ENCODE results near the gene TMEM131. TPM values are rescaled to one million over a fixed set of nuclear protein-coding genes. Genes with fewer than 3 reads are reported as not detected.

The TMEM131 gene
- total RNA-seq, 1 experiment from 2014 or later: 29.6 TPM

DNA sequence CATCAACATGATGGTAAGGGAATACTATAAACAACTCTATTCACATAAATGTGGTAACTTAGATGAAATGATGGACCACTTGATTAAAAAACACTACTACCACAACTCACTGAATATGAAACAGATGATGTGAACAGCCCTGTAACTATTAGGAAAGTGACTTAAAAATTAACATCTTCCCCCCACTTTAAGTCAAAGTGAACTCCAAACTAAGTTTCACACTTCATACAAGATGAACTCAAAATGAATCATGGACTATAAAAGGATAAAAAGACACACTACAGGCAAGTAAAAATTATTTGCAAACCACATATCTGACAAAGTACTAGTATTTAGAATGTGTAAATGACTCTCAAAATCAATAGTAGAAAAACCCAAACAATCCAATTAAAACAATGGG lies 210.8 kb downstream of the TMEM131 start:
- H3K4me1 ChIP-seq (replicated peaks; ENCODE audit: insufficient read depth): no peaks in the 10 kb centered on the region
- H4K20me1 ChIP-seq (ENCODE audit: insufficient read depth): no peaks in the 10 kb centered on the region
- H2AFZ ChIP-seq: no peak overlapping the region
- H3K27ac ChIP-seq: no peak overlapping the region
- H3K79me2 ChIP-seq (ENCODE audit: low read depth): no peaks in the 10 kb centered on the region
- intact Hi-C loops (cut with micrococcal nuclease; ENCODE audit: unreplicated experiment): no loop called here
- H3K4me2 ChIP-seq: no peak overlapping the region
- DNase-seq: no peak
- no peaks in the 10 kb centered on the region for H3K9me3 ChIP-seq (ENCODE audit: insufficient read depth, low read depth)
- CTCF ChIA-PET: no interaction called here
- POLR2A ChIA-PET (ENCODE audit: unreplicated experiment): no interaction called here
- H3K9me2 ChIP-seq (ENCODE audit: insufficient read depth): no peaks in the 10 kb centered on the region
- TF ChIP-seq EZH2 (IDR thresholded peaks at IDR 0.05; ENCODE audit: low read depth) (no peak), CTCF (conservative IDR thresholded peaks at IDR 0.05) (no peak)
- no peaks in the 10 kb centered on the region for H3F3A ChIP-seq (ENCODE audit: insufficient read depth, low read depth)
- H3K27me3 ChIP-seq (ENCODE audit: insufficient read depth, low read depth): no peaks in the 10 kb centered on the region
- no TSS peak for BruUV-seq (replicated peaks)
- no peaks in the 10 kb centered on the region for H3K36me3 ChIP-seq (ENCODE audit: low read depth)
- H3K4me3 ChIP-seq: no peak overlapping the region

GRCh38 chr2:97781981-97782380 lies 213.8 kb downstream of the TMEM131 start:
- H3K36me3 ChIP-seq (ENCODE audit: low read depth): no peaks in the 10 kb centered on the region
- BruUV-seq (replicated peaks): no TSS peak
- H3F3A ChIP-seq (ENCODE audit: insufficient read depth, low read depth): no peaks in the 10 kb centered on the region
- no peak overlapping the region for H3K27ac ChIP-seq
- no peak overlapping the region for H2AFZ ChIP-seq
- no peaks in the 10 kb centered on the region for H3K27me3 ChIP-seq (ENCODE audit: insufficient read depth, low read depth)
- no peaks in the 10 kb centered on the region for H3K9me3 ChIP-seq (ENCODE audit: insufficient read depth, low read depth)
- no peak overlapping the region for H3K4me3 ChIP-seq
- TF ChIP-seq CTCF (conservative IDR thresholded peaks at IDR 0.05) (no peak), EZH2 (IDR thresholded peaks at IDR 0.05; ENCODE audit: low read depth) (no peak)
- ChIA-PET CTCF (interaction anchor here (0.5 kb wide), 1 partner anchor 78 kb away, joined by 3 read pairs; no protein-coding TSS in a partner anchor), POLR2A (ENCODE audit: unreplicated experiment) (no interaction called here)
- no peaks in the 10 kb centered on the region for H3K4me1 ChIP-seq (replicated peaks; ENCODE audit: insufficient read depth)
- H3K4me2 ChIP-seq: no peak overlapping the region
- H4K20me1 ChIP-seq (ENCODE audit: insufficient read depth): no peaks in the 10 kb centered on the region
- H3K9me2 ChIP-seq (ENCODE audit: insufficient read depth): no peaks in the 10 kb centered on the region
- no peaks in the 10 kb centered on the region for H3K79me2 ChIP-seq (ENCODE audit: low read depth)
- intact Hi-C loops (cut with micrococcal nuclease; ENCODE audit: unreplicated experiment): no loop called here
- DNase-seq: no peak

DNA sequence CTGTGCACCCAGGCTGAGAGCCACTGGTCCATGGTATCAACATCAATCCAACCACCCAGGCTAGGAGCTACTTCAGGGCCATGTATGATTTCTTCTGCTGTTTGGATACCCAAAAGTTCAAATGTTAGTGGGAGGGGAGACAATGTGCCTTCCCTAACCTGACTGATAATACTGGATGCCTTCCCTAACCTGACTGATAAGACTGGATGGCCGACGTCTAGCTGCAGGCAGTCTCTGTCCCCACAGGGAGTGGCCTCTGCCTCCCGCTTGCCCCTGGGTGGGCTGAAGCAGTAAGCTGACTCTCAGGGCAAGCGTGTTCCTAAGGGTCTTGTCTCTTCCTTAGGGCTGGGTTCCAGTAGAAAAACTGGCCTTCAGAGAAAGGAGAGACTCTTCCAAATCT lies 216.6 kb downstream of the TMEM131 start:
- Histone ChIP-seq H3K9me3 (ENCODE audit: insufficient read depth, low read depth) (no peaks in the 10 kb centered on the region), H3K36me3 (ENCODE audit: low read depth) (no peaks in the 10 kb centered on the region), H3F3A (ENCODE audit: insufficient read depth, low read depth) (no peaks in the 10 kb centered on the region), H3K79me2 (ENCODE audit: low read depth) (no peaks in the 10 kb centered on the region), H3K27me3 (ENCODE audit: insufficient read depth, low read depth) (no peaks in the 10 kb centered on the region), H3K27ac (no peak overlapping the region), H4K20me1 (ENCODE audit: insufficient read depth) (no peaks in the 10 kb centered on the region), H3K4me3 (no peak overlapping the region), H3K9me2 (ENCODE audit: insufficient read depth) (no peaks in the 10 kb centered on the region), H2AFZ (no peak overlapping the region), H3K4me1 (replicated peaks; ENCODE audit: insufficient read depth) (no peaks in the 10 kb centered on the region), H3K4me2 (no peak overlapping the region)
- POLR2A ChIA-PET (ENCODE audit: unreplicated experiment): no interaction called here
- DNase-seq: no peak
- TF ChIP-seq CTCF (conservative IDR thresholded peaks at IDR 0.05): no peak
- TF ChIP-seq EZH2 (IDR thresholded peaks at IDR 0.05; ENCODE audit: low read depth): no peak
- no TSS peak for BruUV-seq (replicated peaks)
- CTCF ChIA-PET: no interaction called here
- intact Hi-C loops (cut with micrococcal nuclease; ENCODE audit: unreplicated experiment): no loop called here

Data from PC-9 (cell line).